NOMO-1 treated with DMSO at 0.1 percent for 48 hours (cell line): Measurements from ENCODE around the gene INTS4.
"Not testable (repeated sequence)": the region's sequence is repeated elsewhere in the genome, so short reads cannot be mapped to it uniquely, and the experiment has no call there.

Experiments used
- DNase-seq: peaks from one replicate; lab custom pipeline; 2025; ENCODE audit not compliant: unreplicated experiment; lab: John Stamatoyannopoulos, UW

Gene INTS4

GRCh38 chr11:77958583-77959177, 35.8 kb downstream of the INTS4 start:
- not testable (repeated sequence) for DNase-seq

GRCh38 chr11:77943296-77943695, 51.2 kb downstream of the INTS4 start:
- DNase-seq = not testable (repeated sequence)

GRCh38 chr11:77942465-77942864, 52.0 kb downstream of the INTS4 start:
- not testable (repeated sequence) for DNase-seq

- not testable (repeated sequence) for DNase-seq
Measured at GRCh38 chr11:77933596-77933995, 60.9 kb downstream of the INTS4 start.

GRCh38 chr11:77930334-77931208, 63.9 kb downstream of the INTS4 start:
- not testable (repeated sequence) for DNase-seq

GRCh38 chr11:77917713-77918112, 76.8 kb downstream of the INTS4 start:
- DNase-seq = not testable (repeated sequence)

- DNase-seq = not testable (repeated sequence)
Measured at GRCh38 chr11:77914307-77914791, 80.1 kb downstream of the INTS4 start.

- DNase-seq = not testable (repeated sequence)
Measured at GRCh38 chr11:77913608-77914306, 80.7 kb downstream of the INTS4 start.

GRCh38 chr11:77910828-77911227, 83.6 kb downstream of the INTS4 start:
- DNase-seq = not testable (repeated sequence)

GRCh38 chr11:77909277-77909676, 85.2 kb downstream of the INTS4 start:
- no peak for DNase-seq

- DNase-seq = no peak
Measured at GRCh38 chr11:77908835-77909234, 85.6 kb downstream of the INTS4 start.

- DNase-seq = not testable (repeated sequence)
Measured at GRCh38 chr11:77894949-77895348, 99.5 kb downstream of the INTS4 start.

GRCh38 chr11:77891703-77892102, 102.8 kb downstream of the INTS4 start:
- DNase-seq = not testable (repeated sequence)

- not testable (repeated sequence) for DNase-seq
Measured at GRCh38 chr11:77891256-77891655, 103.2 kb downstream of the INTS4 start.

- not testable (repeated sequence) for DNase-seq
Measured at GRCh38 chr11:77890619-77891056, 103.8 kb downstream of the INTS4 start.

GRCh38 chr11:77890100-77890614, 104.3 kb downstream of the INTS4 start:
- DNase-seq = not testable (repeated sequence)

GRCh38 chr11:77889045-77889444, 105.4 kb downstream of the INTS4 start:
- not testable (repeated sequence) for DNase-seq

- no peak for DNase-seq
Measured at GRCh38 chr11:77886401-77886800, 108.1 kb downstream of the INTS4 start.

GRCh38 chr11:77884829-77885190, 109.7 kb downstream of the INTS4 start:
- no peak for DNase-seq

GRCh38 chr11:77884186-77884828, 110.2 kb downstream of the INTS4 start:
- no peak for DNase-seq

- no peak for DNase-seq
Measured at GRCh38 chr11:77883775-77884174, 110.7 kb downstream of the INTS4 start.
